Panc1 (cell line): ENCODE data around the gene HS3ST6. TPM values are rescaled to one million over a fixed set of nuclear protein-coding genes. Genes with fewer than 3 reads are reported as not detected.

Experiments
- ATAC-seq: fragments of 200-7000 bp; cut with Tn5 transposase; 2 replicates; pipeline ENCODE4 v1.9.1; 2020; ENCODE audit warnings: mild to moderate bottlenecking, moderate library complexity
- BruUV-seq: library from RNA; stranded (reverse); fragments of 400-500 nt; replicated peaks from 2 replicates; lab custom pipeline; 2021; lab: Mats Ljungman, UMichigan
- CTCF ChIA-PET: fragments of 300-600 bp; sonication (Branson Sonifier 250); formaldehyde crosslinking; loops from one replicate; lab custom pipeline; 2022; ENCODE audit warnings: antibody characterized with exemption; lab: Charles Lee
- POLR2A ChIA-PET: fragments of 300-600 bp; sonication (Branson Sonifier 250); formaldehyde crosslinking; loops from one replicate; lab custom pipeline; 2022; ENCODE audit warnings: antibody characterized with exemption; lab: Charles Lee
- DNase-seq: peaks from one replicate; pipeline ENCODE4 v3.0.0-alpha.2; 2010; ENCODE audit warnings: low read depth, low spot score
- H3K27ac ChIP-seq: 2 replicates; pipeline ENCODE4 v1.5.1; 2011; ENCODE audit warnings: mild to moderate bottlenecking, low read length, inconsistent platforms
- H3K27me3 ChIP-seq: fragments of 200-500 bp; sonication (Bioruptor generic); 2 replicates; pipeline ENCODE4 v1.6.0; 2014; ENCODE audit warnings: low read length, inconsistent platforms; ENCODE audit not compliant: control insufficient read depth, insufficient read depth
- H3K36me3 ChIP-seq: fragments of 200-500 bp; sonication (Bioruptor generic); 2 replicates; pipeline ENCODE4 v1.5.1; 2014; ENCODE audit warnings: inconsistent platforms, mild to moderate bottlenecking, low read length, moderate library complexity; ENCODE audit not compliant: control insufficient read depth, insufficient read depth
- H3K4me1 ChIP-seq: 2 replicates; pipeline ENCODE4 v1.5.1; 2011; ENCODE audit warnings: inconsistent platforms, mild to moderate bottlenecking, low read length, moderate library complexity; ENCODE audit not compliant: control insufficient read depth, insufficient read depth
- H3K4me3 ChIP-seq, 2 experiments: 2 replicates each; pipeline ENCODE4 v1.5.1; 2011 to 2012; ENCODE audit warnings: low read depth in 2 of 2, low read length in 2 of 2, mild to moderate bottlenecking in 2 of 2, inconsistent platforms in 1 of 2, moderate library complexity in 1 of 2
- H3K9me3 ChIP-seq: fragments of 200-500 bp; sonication (Bioruptor generic); 2 replicates; pipeline ENCODE4 v1.5.1; 2014; ENCODE audit warnings: low read depth, mild to moderate bottlenecking, inconsistent platforms, low read length, moderate library complexity; ENCODE audit not compliant: control insufficient read depth, insufficient read depth
- CTCF ChIP-seq: fragments of 450-650 bp; IDR thresholded peaks from 2 replicates; pipeline ENCODE4 v1.5.1; 2017; ENCODE audit warnings: mild to moderate bottlenecking
- POLR2AphosphoS5 ChIP-seq: IDR thresholded peaks from 2 replicates; pipeline ENCODE4 v1.6.1; 2012; ENCODE audit warnings: mild to moderate bottlenecking, low read depth, low read length, moderate library complexity
- SIN3A ChIP-seq: IDR thresholded peaks from 2 replicates; pipeline ENCODE4 v1.6.1; 2012; ENCODE audit warnings: low read depth, mild to moderate bottlenecking, low read length, moderate library complexity, borderline replicate concordance; ENCODE audit not compliant: insufficient read depth
- TCF7L2 ChIP-seq: IDR thresholded peaks from 2 replicates; pipeline ENCODE4 v1.6.1; 2011; ENCODE audit warnings: mild to moderate bottlenecking, low read depth, low read length, inconsistent platforms
- in situ Hi-C: cut with HindIII; loops from 2 replicates; pipeline ENCODE4 v1.10.0; 2016; ENCODE audit warnings: low sequenced_read_pairs, low pct_unique_long_range_greater_than_20kb
- intact Hi-C: fragments of 100-400 bp; cut with micrococcal nuclease; formaldehyde crosslinking; loops from one replicate; pipeline ENCODE4 v1.10.0; 2022; ENCODE audit not compliant: unreplicated experiment
- total RNA-seq: library from RNA; stranded (reverse); gene quantifications from one replicate; pipeline ENCODE4 v1.2.1, GENCODE V29; 2021; ENCODE audit not compliant: unreplicated experiment
- TF ChIP-seq, protein P1 (sequence below), 2 experiments: IDR thresholded peaks; 2 replicates each; pipeline ENCODE4 v1.6.1; 2011 to 2012; ENCODE audit warnings: low read depth in 2 of 2, control low read depth in 1 of 2, low read length in 1 of 2, mild to moderate bottlenecking in 1 of 2, moderate library complexity in 1 of 2; ENCODE audit not compliant: insufficient read depth in 1 of 2

HS3ST6 gene
- total RNA-seq, 1 experiment from 2014 or later, result 3.3 TPM

GRCh38 chr16:1874854-1875253 lies 43.4 kb downstream of the HS3ST6 start:
- TF ChIP-seq SIN3A, result no peak
- TF ChIP-seq TCF7L2, result no peak
- intact Hi-C loops, result no loop called here
- Histone ChIP-seq H3K4me3 (no peak overlapping the region), H3K27me3 (no peaks in the 10 kb centered on the region), H3K27ac (no peak overlapping the region), H3K36me3 (no peaks in the 10 kb centered on the region), H3K4me1 (peaks cover 24% of the 10 kb centered on the region), H3K9me3 (no peaks in the 10 kb centered on the region)
- DNase-seq (no peak), ATAC-seq (no peak)
- in situ Hi-C loops, result no loop called here
- BruUV-seq, result no TSS peak
- ChIA-PET CTCF (interaction anchor here (0.6 kb wide), 1 partner anchor 60 kb away, joined by 7 read pairs; no protein-coding TSS in a partner anchor), POLR2A (no interaction called here)

GRCh38 chr16:1871974-1872635 lies 46.1 kb downstream of the HS3ST6 start, which contains the start of gene MEIOB:
TSS of gene MEIOB (minus strand) at chr16:1872164. CDS start at chr16:1868175, 3,989 bp downstream.
- ATAC-seq (no peak), DNase-seq (no peak)
- CTCF ChIA-PET, result interaction anchor here (0.6 kb wide), 1 partner anchor 26 kb away, joined by 4 read pairs; no protein-coding TSS in a partner anchor
- no peaks in the 10 kb centered on the region for H3K9me3 ChIP-seq
- intact Hi-C loops, result no loop called here
- peak within 1 kb of the TSS; percentile 81 for H3K27ac ChIP-seq
- POLR2A ChIA-PET, result no interaction called here
- no peak within 1 kb of the TSS; a peak in 2 of 4 replicates for H3K4me3 ChIP-seq
- no peaks in the 10 kb centered on the region for H3K36me3 ChIP-seq
- BruUV-seq, result no TSS peak
- peaks cover 20% of the 10 kb centered on the region for H3K4me1 ChIP-seq
- in situ Hi-C loops, result no loop called here
- H3K27me3 ChIP-seq, result no peaks in the 10 kb centered on the region
- TF ChIP-seq, protein P1, sequence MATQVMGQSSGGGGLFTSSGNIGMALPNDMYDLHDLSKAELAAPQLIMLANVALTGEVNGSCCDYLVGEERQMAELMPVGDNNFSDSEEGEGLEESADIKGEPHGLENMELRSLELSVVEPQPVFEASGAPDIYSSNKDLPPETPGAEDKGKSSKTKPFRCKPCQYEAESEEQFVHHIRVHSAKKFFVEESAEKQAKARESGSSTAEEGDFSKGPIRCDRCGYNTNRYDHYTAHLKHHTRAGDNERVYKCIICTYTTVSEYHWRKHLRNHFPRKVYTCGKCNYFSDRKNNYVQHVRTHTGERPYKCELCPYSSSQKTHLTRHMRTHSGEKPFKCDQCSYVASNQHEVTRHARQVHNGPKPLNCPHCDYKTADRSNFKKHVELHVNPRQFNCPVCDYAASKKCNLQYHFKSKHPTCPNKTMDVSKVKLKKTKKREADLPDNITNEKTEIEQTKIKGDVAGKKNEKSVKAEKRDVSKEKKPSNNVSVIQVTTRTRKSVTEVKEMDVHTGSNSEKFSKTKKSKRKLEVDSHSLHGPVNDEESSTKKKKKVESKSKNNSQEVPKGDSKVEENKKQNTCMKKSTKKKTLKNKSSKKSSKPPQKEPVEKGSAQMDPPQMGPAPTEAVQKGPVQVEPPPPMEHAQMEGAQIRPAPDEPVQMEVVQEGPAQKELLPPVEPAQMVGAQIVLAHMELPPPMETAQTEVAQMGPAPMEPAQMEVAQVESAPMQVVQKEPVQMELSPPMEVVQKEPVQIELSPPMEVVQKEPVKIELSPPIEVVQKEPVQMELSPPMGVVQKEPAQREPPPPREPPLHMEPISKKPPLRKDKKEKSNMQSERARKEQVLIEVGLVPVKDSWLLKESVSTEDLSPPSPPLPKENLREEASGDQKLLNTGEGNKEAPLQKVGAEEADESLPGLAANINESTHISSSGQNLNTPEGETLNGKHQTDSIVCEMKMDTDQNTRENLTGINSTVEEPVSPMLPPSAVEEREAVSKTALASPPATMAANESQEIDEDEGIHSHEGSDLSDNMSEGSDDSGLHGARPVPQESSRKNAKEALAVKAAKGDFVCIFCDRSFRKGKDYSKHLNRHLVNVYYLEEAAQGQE (IDR thresholded peaks at IDR 0.05; ENCODE audit: insufficient read depth in 1 of 2, low read depth in 2 of 2, low read length in 1 of 2), result no peak
- TF ChIP-seq POLR2AphosphoS5 (no peak), TCF7L2 (no peak), SIN3A (no peak), CTCF (no peak)
